Right lobe of liver (tissue), 4 donors: ENCODE data around the gene ASXL1.

Experiments used
- CTCF ChIP-seq, 4 donors: fragments of 200-600 bp in 3 of 4; fragments of 450-650 bp in 1 of 4; IDR thresholded peaks; one replicate each; pipeline versions ENCODE4 v1.5.1 to v1.8.0; 2016 to 2022; ENCODE audit warnings: antibody characterized with exemption in 4 of 4, mild to moderate bottlenecking in 2 of 4
- POLR2A ChIP-seq: fragments of 450-650 bp; IDR thresholded peaks from one replicate; pipeline ENCODE4 v1.6.1; 2017; ENCODE audit warnings: antibody characterized with exemption, mild to moderate bottlenecking
- donor health status: DM: no; HTN: no; CAD: no.
- donor health status: DM: no; HTN: no; CAD: no.
- donor health status: DM: no; HTN: yes; CAD: no.

- TF ChIP-seq CTCF (IDR thresholded peaks at IDR 0.05) (no peak), POLR2A (no peak)
These were observed 41.5 kb upstream of the ASXL1 start for GRCh38 chr20:32316667-32317066.
